ENCODE results near the gene RNF40. TPM values are rescaled to one million over a fixed set of nuclear protein-coding genes. Genes with fewer than 3 reads are reported as not detected.
A peak's percentile ranks its signal among the peaks of the same experiment; 100 is the strongest.

RNF40 gene
- total and polyA plus RNA-seq, 2 donors (not counting 1 experiment from before 2014, with no cell fraction given) = 42.0 to 56.8 TPM

DNA sequence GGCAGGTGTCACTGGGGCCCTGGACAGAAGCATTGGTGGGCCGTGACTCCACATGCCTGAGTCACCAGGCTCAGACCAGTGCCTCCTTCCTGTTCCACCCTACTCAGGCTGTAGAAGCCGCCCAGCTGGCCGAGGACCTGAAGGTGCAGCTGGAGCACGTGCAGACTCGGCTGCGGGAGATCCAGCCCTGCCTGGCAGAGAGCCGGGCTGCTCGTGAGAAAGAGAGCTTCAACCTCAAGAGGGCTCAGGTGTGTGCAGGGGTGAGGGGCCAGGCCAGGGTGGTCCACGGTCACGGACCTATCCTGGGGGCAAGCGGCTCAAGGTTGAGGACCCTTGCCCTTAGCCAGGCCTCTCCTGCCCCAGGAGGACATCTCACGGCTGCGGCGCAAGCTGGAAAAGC lies 9.6 kb downstream of the RNF40 start:
- no peak overlapping the region for H3K4me3 ChIP-seq (replicated peaks in 1 of 4; ENCODE audit: control extremely low read depth in 1 of 4, insufficient read depth in 1 of 4, low read depth in 3 of 4, low read length in 4 of 4)
- no peaks in the 10 kb centered on the region for H3K9me3 ChIP-seq (ENCODE audit: control insufficient read depth, insufficient read depth, low read depth, low read length)
- peaks cover 4% of the 10 kb centered on the region for H3K4me1 ChIP-seq (ENCODE audit: control insufficient read depth, extremely low read depth, insufficient read depth, low read length)
- DNase-seq (ENCODE audit: low read depth in 2 of 2) = no peak
- no peaks in the 10 kb centered on the region for H3K27me3 ChIP-seq (ENCODE audit: control insufficient read depth, insufficient read depth, low read length)
- H2AFZ ChIP-seq (ENCODE audit: low read length) = no peak overlapping the region
- no peaks in the 10 kb centered on the region for H3K79me2 ChIP-seq (ENCODE audit: control insufficient read depth, insufficient read depth, low read length)
- no peak overlapping the region for H3K4me2 ChIP-seq (ENCODE audit: extremely low read depth, insufficient read depth, low read length)
- no peaks in the 10 kb centered on the region for H4K20me1 ChIP-seq (ENCODE audit: control insufficient read depth, extremely low read depth, insufficient read depth, low read length)
- TF ChIP-seq, protein P1, sequence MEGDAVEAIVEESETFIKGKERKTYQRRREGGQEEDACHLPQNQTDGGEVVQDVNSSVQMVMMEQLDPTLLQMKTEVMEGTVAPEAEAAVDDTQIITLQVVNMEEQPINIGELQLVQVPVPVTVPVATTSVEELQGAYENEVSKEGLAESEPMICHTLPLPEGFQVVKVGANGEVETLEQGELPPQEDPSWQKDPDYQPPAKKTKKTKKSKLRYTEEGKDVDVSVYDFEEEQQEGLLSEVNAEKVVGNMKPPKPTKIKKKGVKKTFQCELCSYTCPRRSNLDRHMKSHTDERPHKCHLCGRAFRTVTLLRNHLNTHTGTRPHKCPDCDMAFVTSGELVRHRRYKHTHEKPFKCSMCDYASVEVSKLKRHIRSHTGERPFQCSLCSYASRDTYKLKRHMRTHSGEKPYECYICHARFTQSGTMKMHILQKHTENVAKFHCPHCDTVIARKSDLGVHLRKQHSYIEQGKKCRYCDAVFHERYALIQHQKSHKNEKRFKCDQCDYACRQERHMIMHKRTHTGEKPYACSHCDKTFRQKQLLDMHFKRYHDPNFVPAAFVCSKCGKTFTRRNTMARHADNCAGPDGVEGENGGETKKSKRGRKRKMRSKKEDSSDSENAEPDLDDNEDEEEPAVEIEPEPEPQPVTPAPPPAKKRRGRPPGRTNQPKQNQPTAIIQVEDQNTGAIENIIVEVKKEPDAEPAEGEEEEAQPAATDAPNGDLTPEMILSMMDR (conservative IDR thresholded peaks at IDR 0.05 in 1 of 2, IDR thresholded peaks at IDR 0.05 in 1 of 2; ENCODE audit: low read depth in 1 of 2, low read length in 2 of 2) = no peak
- TF ChIP-seq EZH2 (IDR thresholded peaks at IDR 0.05; ENCODE audit: low read length, missing control alignments) = no peak
- no peak overlapping the region for H3K27ac ChIP-seq (ENCODE audit: insufficient read depth, low read length)
- H3K9ac ChIP-seq (ENCODE audit: insufficient read depth, low read length) = no peak overlapping the region
- peaks cover 38% of the 10 kb centered on the region for H3K36me3 ChIP-seq (ENCODE audit: control insufficient read depth, insufficient read depth, low read length)

DNA sequence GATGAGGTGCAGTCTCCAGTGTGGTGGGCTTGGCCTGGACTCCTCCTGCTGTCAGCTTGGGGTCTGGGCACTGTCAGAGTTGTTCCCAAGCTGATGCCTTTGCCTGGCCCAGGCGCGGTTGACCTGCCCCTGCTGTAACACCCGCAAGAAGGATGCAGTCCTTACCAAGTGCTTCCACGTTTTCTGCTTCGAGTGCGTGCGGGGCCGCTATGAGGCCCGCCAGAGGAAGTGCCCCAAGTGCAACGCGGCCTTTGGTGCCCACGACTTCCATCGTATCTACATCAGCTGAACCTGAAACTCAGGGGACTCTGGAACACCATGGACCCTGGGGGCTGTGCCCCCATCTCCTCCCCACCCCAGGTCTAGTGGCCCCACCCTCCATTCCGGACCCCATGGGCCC lies 11.7 kb downstream of the RNF40 start:
- no peak for TF ChIP-seq EZH2 (IDR thresholded peaks at IDR 0.05; ENCODE audit: low read length, missing control alignments)
- TF ChIP-seq, protein P1 (conservative IDR thresholded peaks at IDR 0.05 in 1 of 2, IDR thresholded peaks at IDR 0.05 in 1 of 2; ENCODE audit: low read depth in 1 of 2, low read length in 2 of 2) = no peak

DNA sequence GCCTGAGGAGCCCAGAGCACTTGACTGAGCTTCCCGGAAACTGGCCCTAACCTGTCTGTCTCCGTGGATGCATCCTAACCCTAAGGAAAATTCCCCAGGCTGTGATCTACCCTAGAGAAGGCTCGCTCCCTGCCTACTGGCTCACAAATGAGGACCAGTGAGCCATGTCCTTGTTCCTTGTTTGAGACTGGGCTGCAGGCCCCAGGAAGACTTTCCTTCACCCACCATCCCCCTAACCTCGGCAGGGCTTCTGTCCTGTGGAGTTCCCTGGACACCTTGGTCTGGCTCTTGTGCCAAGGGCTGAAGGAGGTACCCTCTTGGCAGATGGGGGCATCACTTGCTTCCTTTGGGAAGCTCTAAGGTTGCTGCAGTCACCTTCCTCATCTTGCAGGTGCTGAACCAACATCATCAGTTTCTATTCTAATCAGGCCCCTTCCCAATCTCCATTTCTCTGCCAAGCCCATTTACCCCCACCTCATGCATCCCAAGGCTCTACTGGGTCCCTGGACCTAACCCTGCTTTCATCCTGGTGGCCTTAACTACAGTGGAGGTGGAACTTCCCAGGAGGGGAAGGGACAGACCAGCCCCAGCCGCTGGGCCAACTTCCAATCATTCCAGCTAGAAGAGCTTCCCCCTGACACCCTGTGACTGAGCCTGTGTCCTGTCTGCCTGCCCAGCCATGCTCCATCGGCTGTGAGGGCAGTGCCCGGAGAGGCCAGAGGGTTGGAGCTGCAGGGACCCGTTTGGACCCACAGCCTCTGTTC lies 12.4 kb downstream of the RNF40 start:
- Histone ChIP-seq H4K20me1 (ENCODE audit: control insufficient read depth, extremely low read depth, insufficient read depth, low read length) (no peaks in the 10 kb centered on the region), H3K79me2 (ENCODE audit: control insufficient read depth, insufficient read depth, low read length) (no peaks in the 10 kb centered on the region), H3K4me2 (ENCODE audit: extremely low read depth, insufficient read depth, low read length) (peak overlapping the region; percentile 93), H3K4me1 (ENCODE audit: control insufficient read depth, extremely low read depth, insufficient read depth, low read length) (peaks cover 12% of the 10 kb centered on the region), H3K36me3 (ENCODE audit: control insufficient read depth, insufficient read depth, low read length) (peaks cover 23% of the 10 kb centered on the region), H3K9ac (ENCODE audit: insufficient read depth, low read length) (no peak overlapping the region), H3K4me3 (replicated peaks in 1 of 4; ENCODE audit: control extremely low read depth in 1 of 4, insufficient read depth in 1 of 4, low read depth in 3 of 4, low read length in 4 of 4) (peak overlapping the region in 3 of 4 experiments; percentile 46 to 78 (median 64)), H3K27me3 (ENCODE audit: control insufficient read depth, insufficient read depth, low read length) (no peaks in the 10 kb centered on the region), H3K9me3 (ENCODE audit: control insufficient read depth, insufficient read depth, low read depth, low read length) (no peaks in the 10 kb centered on the region), H2AFZ (ENCODE audit: low read length) (no peak overlapping the region), H3K27ac (ENCODE audit: insufficient read depth, low read length) (peak overlapping the region; percentile 77)
- DNase-seq (ENCODE audit: low read depth in 2 of 2) = no peak
- TF ChIP-seq, protein P1 (conservative IDR thresholded peaks at IDR 0.05 in 1 of 2, IDR thresholded peaks at IDR 0.05 in 1 of 2; ENCODE audit: low read depth in 1 of 2, low read length in 2 of 2) = no peak
- no peak for TF ChIP-seq EZH2 (IDR thresholded peaks at IDR 0.05; ENCODE audit: low read length, missing control alignments)

More for the DNA sequence above, 11.7 kb downstream of the RNF40 start:
- Histone ChIP-seq H3K9me3 (ENCODE audit: control insufficient read depth, insufficient read depth, low read depth, low read length) (no peaks in the 10 kb centered on the region), H3K9ac (ENCODE audit: insufficient read depth, low read length) (no peak overlapping the region), H3K27me3 (ENCODE audit: control insufficient read depth, insufficient read depth, low read length) (no peaks in the 10 kb centered on the region), H4K20me1 (ENCODE audit: control insufficient read depth, extremely low read depth, insufficient read depth, low read length) (no peaks in the 10 kb centered on the region), H3K4me1 (ENCODE audit: control insufficient read depth, extremely low read depth, insufficient read depth, low read length) (peaks cover 11% of the 10 kb centered on the region), H3K4me3 (replicated peaks in 1 of 4; ENCODE audit: control extremely low read depth in 1 of 4, insufficient read depth in 1 of 4, low read depth in 3 of 4, low read length in 4 of 4) (no peak overlapping the region), H2AFZ (ENCODE audit: low read length) (no peak overlapping the region), H3K79me2 (ENCODE audit: control insufficient read depth, insufficient read depth, low read length) (no peaks in the 10 kb centered on the region), H3K36me3 (ENCODE audit: control insufficient read depth, insufficient read depth, low read length) (peaks cover 29% of the 10 kb centered on the region), H3K4me2 (ENCODE audit: extremely low read depth, insufficient read depth, low read length) (no peak overlapping the region), H3K27ac (ENCODE audit: insufficient read depth, low read length) (no peak overlapping the region)
- DNase-seq (ENCODE audit: low read depth in 2 of 2) = no peak
